Activated naive CD4-positive, alpha-beta T cell treated with anti-CD3 and anti-CD28 coated beads, Interleukin-2, amount 50 U/mL, for 16 hours (primary cell): ENCODE results near the gene DIRAS1.
"Not testable (repeated sequence)": the region's sequence is repeated elsewhere in the genome, so short reads cannot be mapped to it uniquely, and the experiment has no call there.

Source experiments
- DNase-seq: peaks from one replicate; pipeline ENCODE4 v3.0.0-alpha.2; 2020

Gene DIRAS1

GRCh38 chr19:2703691-2704216, 17.4 kb downstream of the DIRAS1 start:
- DNase-seq, result no peak

GRCh38 chr19:2703077-2703437, 18.1 kb downstream of the DIRAS1 start:
- DNase-seq, result no peak

GRCh38 chr19:2702170-2703076, 18.7 kb downstream of the DIRAS1 start, which contains the start of gene GNG7:
Gene GNG7 (minus strand): TSS chr19:2702694. CDS start chr19:2520688, 182,006 bp downstream.
- DNase-seq, result peak; percentile 97

GRCh38 chr19:2701361-2702169, 19.6 kb downstream of the DIRAS1 start:
- DNase-seq, result no peak

GRCh38 chr19:2700660-2701360, 20.4 kb downstream of the DIRAS1 start:
- no peak for DNase-seq

GRCh38 chr19:2699413-2700140, 21.6 kb downstream of the DIRAS1 start:
- DNase-seq, result no peak

GRCh38 chr19:2694196-2694595, 27.0 kb downstream of the DIRAS1 start:
- no peak for DNase-seq

GRCh38 chr19:2693492-2694160, 27.5 kb downstream of the DIRAS1 start:
- no peak for DNase-seq

- DNase-seq, result no peak
These were observed 29.2 kb downstream of the DIRAS1 start for GRCh38 chr19:2691951-2692350.

DNA sequence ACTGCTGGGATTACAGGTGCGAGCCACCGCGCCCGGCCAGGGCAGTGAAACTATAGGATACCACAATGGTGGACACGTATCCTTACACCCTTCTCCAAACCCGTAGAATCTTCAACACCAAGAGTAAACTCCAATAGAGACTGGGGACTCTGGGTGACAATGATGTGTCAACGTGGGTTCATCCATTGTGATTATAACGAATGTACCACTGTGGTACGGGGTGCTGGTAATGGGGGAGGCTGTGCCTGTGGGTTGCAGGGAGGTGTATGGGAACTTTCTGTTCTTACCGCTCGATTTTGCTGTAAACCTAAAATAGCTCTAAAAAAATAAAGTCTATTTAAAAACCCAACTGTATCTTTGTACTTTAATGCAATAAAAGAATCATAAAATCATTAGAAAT, 30.3 kb downstream of the DIRAS1 start:
- DNase-seq, result no peak

DNA sequence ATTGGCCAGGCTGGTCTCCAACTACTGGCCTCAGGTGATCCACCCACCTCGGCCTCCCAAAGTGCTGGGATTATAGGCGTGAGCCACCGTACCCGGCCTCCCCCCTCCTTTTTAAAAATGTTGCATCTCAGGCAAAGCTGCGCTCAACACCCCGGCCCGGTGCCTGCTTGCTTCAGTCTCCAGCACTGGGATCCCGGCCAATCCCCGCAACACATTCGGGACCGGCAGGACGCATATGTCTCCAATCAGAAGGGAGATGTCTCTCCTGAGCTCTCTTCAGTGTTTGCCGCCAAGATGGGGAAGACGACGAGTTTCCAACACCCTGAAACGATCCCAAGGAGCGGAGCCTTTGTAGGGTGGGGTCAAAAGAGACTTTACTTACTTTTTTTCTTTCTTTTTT, 34.8 kb downstream of the DIRAS1 start:
- DNase-seq, result no peak

DNA sequence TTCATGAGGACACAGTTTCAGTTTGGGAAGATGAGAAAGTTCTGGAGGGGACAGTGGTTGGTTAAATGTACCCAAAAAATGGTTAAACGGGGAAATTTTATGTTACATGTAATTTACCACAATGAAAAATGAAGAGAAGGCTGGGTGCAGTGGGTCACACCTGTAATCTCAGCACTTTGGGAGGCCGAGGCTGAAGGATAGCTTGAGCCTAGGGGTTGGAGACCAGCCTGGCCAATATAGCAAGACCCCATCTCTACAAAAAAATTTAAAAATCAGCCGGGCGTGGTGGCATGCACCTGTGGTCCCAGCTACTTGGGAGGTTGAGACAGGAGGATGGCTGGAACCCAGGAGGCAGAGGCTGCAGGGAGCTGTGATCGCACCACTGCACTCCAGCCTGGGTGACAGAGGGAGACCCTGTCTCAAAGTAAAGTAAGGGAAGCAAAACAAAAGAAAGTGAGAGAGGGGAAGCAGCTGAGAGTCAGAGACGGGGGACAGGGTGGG, 35.9 kb downstream of the DIRAS1 start:
- DNase-seq, result no peak

GRCh38 chr19:2683430-2684003, 37.7 kb downstream of the DIRAS1 start:
- no peak for DNase-seq

GRCh38 chr19:2680808-2681207, 40.4 kb downstream of the DIRAS1 start:
- no peak for DNase-seq

GRCh38 chr19:2679439-2679838, 41.7 kb downstream of the DIRAS1 start:
- no peak for DNase-seq

- not testable (repeated sequence) for DNase-seq
These were observed 42.2 kb downstream of the DIRAS1 start for GRCh38 chr19:2678948-2679347.

DNA sequence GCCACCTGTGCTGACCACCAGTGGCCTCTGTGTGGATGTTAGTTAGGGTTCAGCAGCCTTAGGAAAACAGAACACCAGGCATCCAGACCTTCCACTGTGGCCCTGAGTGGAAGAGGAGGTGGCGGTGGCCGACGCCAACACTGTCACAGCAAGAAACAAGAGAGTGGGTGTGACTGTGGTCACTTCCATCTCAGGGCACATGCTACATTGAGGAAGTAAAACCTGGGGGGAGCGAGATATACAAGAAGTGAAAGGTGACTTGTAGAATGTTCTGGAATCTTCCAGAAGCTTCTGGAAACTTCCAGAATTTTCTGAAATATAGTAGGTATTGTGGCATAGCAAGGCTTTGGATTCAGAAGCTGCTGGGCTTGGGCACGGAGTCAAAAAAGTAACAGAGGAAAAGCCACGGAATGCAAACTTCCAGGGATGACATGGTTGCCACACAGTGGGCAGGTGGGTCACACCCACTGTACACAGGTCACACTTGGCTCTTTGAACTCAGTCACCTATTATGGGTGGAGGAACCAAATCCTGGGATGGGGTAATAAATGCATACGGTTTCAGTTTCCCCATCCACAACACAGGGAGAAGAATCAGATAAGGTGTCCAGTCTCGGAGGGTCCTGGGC, 43.0 kb downstream of the DIRAS1 start:
- DNase-seq, result no peak

DNA sequence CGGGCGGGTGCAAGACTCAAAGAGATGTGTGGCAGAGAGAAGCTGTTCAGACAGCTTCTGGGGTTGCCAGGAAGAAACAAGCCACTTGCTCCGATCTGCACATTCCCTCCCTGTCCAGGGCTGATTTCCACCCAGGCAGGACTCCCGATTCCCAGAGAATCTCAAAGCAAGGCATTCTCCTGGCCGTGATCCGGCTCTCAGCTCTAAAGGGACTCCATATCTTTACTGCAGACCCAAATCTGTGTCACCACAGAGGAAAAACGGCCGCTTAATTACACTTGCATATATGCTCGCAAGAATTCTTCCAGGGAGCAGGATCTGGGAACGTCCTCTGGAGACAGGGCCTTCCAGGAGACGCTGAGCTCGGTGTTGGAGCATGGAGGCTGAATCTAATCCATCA, 44.3 kb downstream of the DIRAS1 start:
- DNase-seq, result no peak

GRCh38 chr19:2675892-2676291, 45.3 kb downstream of the DIRAS1 start:
- no peak for DNase-seq

- DNase-seq, result no peak
These were observed 51.0 kb downstream of the DIRAS1 start for GRCh38 chr19:2670217-2670616.
